Panc1 (cell line): Measurements from ENCODE around the gene NFIC. TPM values are rescaled to one million over a fixed set of nuclear protein-coding genes. Genes with fewer than 3 reads are reported as not detected.
"Not testable (repeated sequence)": the region's sequence is repeated elsewhere in the genome, so short reads cannot be mapped to it uniquely, and the experiment has no call there.

Experiments used
- ATAC-seq: fragments of 200-7000 bp; cut with Tn5 transposase; 2 replicates; pipeline ENCODE4 v1.9.1; 2020; ENCODE audit warnings: mild to moderate bottlenecking, moderate library complexity
- BruUV-seq: library from RNA; stranded (reverse); fragments of 400-500 nt; replicated peaks from 2 replicates; lab custom pipeline; 2021; lab: Mats Ljungman, UMichigan
- CTCF ChIA-PET: fragments of 300-600 bp; sonication (Branson Sonifier 250); formaldehyde crosslinking; loops from one replicate; lab custom pipeline; 2022; ENCODE audit warnings: antibody characterized with exemption; lab: Charles Lee
- POLR2A ChIA-PET: fragments of 300-600 bp; sonication (Branson Sonifier 250); formaldehyde crosslinking; loops from one replicate; lab custom pipeline; 2022; ENCODE audit warnings: antibody characterized with exemption; lab: Charles Lee
- DNase-seq: peaks from one replicate; pipeline ENCODE4 v3.0.0-alpha.2; 2010; ENCODE audit warnings: low read depth, low spot score
- H3K27ac ChIP-seq: 2 replicates; pipeline ENCODE4 v1.5.1; 2011; ENCODE audit warnings: mild to moderate bottlenecking, low read length, inconsistent platforms
- H3K27me3 ChIP-seq: fragments of 200-500 bp; sonication (Bioruptor generic); 2 replicates; pipeline ENCODE4 v1.6.0; 2014; ENCODE audit warnings: low read length, inconsistent platforms; ENCODE audit not compliant: control insufficient read depth, insufficient read depth
- H3K36me3 ChIP-seq: fragments of 200-500 bp; sonication (Bioruptor generic); 2 replicates; pipeline ENCODE4 v1.5.1; 2014; ENCODE audit warnings: inconsistent platforms, mild to moderate bottlenecking, low read length, moderate library complexity; ENCODE audit not compliant: control insufficient read depth, insufficient read depth
- H3K4me1 ChIP-seq: 2 replicates; pipeline ENCODE4 v1.5.1; 2011; ENCODE audit warnings: inconsistent platforms, mild to moderate bottlenecking, low read length, moderate library complexity; ENCODE audit not compliant: control insufficient read depth, insufficient read depth
- H3K4me3 ChIP-seq, 2 experiments: 2 replicates each; pipeline ENCODE4 v1.5.1; 2011 to 2012; ENCODE audit warnings: low read depth in 2 of 2, low read length in 2 of 2, mild to moderate bottlenecking in 2 of 2, inconsistent platforms in 1 of 2, moderate library complexity in 1 of 2
- H3K9me3 ChIP-seq: fragments of 200-500 bp; sonication (Bioruptor generic); 2 replicates; pipeline ENCODE4 v1.5.1; 2014; ENCODE audit warnings: low read depth, mild to moderate bottlenecking, inconsistent platforms, low read length, moderate library complexity; ENCODE audit not compliant: control insufficient read depth, insufficient read depth
- POLR2AphosphoS5 ChIP-seq: IDR thresholded peaks from 2 replicates; pipeline ENCODE4 v1.6.1; 2012; ENCODE audit warnings: mild to moderate bottlenecking, low read depth, low read length, moderate library complexity
- SIN3A ChIP-seq: IDR thresholded peaks from 2 replicates; pipeline ENCODE4 v1.6.1; 2012; ENCODE audit warnings: low read depth, mild to moderate bottlenecking, low read length, moderate library complexity, borderline replicate concordance; ENCODE audit not compliant: insufficient read depth
- TCF7L2 ChIP-seq: IDR thresholded peaks from 2 replicates; pipeline ENCODE4 v1.6.1; 2011; ENCODE audit warnings: mild to moderate bottlenecking, low read depth, low read length, inconsistent platforms
- in situ Hi-C: cut with HindIII; loops from 2 replicates; pipeline ENCODE4 v1.10.0; 2016; ENCODE audit warnings: low sequenced_read_pairs, low pct_unique_long_range_greater_than_20kb
- intact Hi-C: fragments of 100-400 bp; cut with micrococcal nuclease; formaldehyde crosslinking; loops from one replicate; pipeline ENCODE4 v1.10.0; 2022; ENCODE audit not compliant: unreplicated experiment
- total RNA-seq: library from RNA; stranded (reverse); gene quantifications from one replicate; pipeline ENCODE4 v1.2.1, GENCODE V29; 2021; ENCODE audit not compliant: unreplicated experiment
- TF ChIP-seq, protein P1 (sequence below), 2 experiments: IDR thresholded peaks; 2 replicates each; pipeline ENCODE4 v1.6.1; 2011 to 2012; ENCODE audit warnings: low read depth in 2 of 2, control low read depth in 1 of 2, low read length in 1 of 2, mild to moderate bottlenecking in 1 of 2, moderate library complexity in 1 of 2; ENCODE audit not compliant: insufficient read depth in 1 of 2
- TF ChIP-seq, protein P2 (sequence below): fragments of 450-650 bp; IDR thresholded peaks from 2 replicates; pipeline ENCODE4 v1.5.1; 2017; ENCODE audit warnings: mild to moderate bottlenecking

Gene NFIC
- total RNA-seq, 1 experiment from 2014 or later: 120 TPM

DNA sequence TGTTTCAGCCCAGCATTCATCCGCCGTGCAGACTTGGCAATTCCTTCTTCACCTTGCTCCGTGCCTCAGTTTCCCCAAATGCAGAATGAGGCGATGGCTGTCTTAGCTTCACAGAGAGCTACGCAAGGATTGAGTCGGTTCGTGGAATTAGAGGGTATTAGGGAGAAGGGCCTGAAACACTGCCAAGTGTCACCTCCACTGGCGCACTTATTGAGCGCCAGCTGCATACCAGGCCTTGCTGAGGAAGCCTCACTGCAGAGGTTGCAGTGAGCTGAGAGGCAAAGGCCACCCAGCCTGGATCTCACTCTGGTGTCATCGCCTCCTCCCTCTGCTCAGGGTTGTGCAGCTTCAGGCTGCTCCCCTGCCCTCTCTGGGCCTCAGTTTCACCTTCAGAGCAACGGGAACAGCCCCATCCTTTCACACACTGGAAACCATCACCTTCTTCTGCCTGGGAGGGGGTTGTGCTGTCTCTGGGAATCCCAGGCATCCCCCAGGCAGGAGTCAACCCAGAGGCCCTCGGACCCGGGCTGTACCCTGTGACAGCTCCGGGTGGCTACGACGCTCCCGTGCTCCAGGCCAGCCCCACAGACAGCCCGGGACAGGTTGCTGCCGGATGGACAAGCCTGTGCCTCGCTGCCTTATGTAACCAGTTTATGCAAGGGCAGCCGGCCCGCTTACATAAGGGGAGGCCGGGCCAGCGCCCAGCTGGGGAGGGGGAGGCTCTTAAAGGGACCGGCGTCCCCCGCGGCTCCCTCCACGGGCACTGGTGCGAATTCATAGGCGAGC is 31.9 kb downstream of the NFIC start:
- Histone ChIP-seq H3K27ac (peak overlapping the region; percentile 75), H3K27me3 (no peaks in the 10 kb centered on the region), H3K9me3 (no peaks in the 10 kb centered on the region), H3K4me1 (peaks cover 16% of the 10 kb centered on the region), H3K4me3 (no peak overlapping the region), H3K36me3 (0 out of 2 replicates have a peak, but pooled peaks cover 2% of the 10 kb centered on the region)
- CTCF ChIA-PET: no interaction called here
- intact Hi-C loops: no loop called here
- TF ChIP-seq, protein P1, sequence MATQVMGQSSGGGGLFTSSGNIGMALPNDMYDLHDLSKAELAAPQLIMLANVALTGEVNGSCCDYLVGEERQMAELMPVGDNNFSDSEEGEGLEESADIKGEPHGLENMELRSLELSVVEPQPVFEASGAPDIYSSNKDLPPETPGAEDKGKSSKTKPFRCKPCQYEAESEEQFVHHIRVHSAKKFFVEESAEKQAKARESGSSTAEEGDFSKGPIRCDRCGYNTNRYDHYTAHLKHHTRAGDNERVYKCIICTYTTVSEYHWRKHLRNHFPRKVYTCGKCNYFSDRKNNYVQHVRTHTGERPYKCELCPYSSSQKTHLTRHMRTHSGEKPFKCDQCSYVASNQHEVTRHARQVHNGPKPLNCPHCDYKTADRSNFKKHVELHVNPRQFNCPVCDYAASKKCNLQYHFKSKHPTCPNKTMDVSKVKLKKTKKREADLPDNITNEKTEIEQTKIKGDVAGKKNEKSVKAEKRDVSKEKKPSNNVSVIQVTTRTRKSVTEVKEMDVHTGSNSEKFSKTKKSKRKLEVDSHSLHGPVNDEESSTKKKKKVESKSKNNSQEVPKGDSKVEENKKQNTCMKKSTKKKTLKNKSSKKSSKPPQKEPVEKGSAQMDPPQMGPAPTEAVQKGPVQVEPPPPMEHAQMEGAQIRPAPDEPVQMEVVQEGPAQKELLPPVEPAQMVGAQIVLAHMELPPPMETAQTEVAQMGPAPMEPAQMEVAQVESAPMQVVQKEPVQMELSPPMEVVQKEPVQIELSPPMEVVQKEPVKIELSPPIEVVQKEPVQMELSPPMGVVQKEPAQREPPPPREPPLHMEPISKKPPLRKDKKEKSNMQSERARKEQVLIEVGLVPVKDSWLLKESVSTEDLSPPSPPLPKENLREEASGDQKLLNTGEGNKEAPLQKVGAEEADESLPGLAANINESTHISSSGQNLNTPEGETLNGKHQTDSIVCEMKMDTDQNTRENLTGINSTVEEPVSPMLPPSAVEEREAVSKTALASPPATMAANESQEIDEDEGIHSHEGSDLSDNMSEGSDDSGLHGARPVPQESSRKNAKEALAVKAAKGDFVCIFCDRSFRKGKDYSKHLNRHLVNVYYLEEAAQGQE (IDR thresholded peaks at IDR 0.05; ENCODE audit: insufficient read depth in 1 of 2, low read depth in 2 of 2, low read length in 1 of 2): no peak
- no peak for TF ChIP-seq POLR2AphosphoS5
- no peak for TF ChIP-seq SIN3A
- TF ChIP-seq, protein P2, sequence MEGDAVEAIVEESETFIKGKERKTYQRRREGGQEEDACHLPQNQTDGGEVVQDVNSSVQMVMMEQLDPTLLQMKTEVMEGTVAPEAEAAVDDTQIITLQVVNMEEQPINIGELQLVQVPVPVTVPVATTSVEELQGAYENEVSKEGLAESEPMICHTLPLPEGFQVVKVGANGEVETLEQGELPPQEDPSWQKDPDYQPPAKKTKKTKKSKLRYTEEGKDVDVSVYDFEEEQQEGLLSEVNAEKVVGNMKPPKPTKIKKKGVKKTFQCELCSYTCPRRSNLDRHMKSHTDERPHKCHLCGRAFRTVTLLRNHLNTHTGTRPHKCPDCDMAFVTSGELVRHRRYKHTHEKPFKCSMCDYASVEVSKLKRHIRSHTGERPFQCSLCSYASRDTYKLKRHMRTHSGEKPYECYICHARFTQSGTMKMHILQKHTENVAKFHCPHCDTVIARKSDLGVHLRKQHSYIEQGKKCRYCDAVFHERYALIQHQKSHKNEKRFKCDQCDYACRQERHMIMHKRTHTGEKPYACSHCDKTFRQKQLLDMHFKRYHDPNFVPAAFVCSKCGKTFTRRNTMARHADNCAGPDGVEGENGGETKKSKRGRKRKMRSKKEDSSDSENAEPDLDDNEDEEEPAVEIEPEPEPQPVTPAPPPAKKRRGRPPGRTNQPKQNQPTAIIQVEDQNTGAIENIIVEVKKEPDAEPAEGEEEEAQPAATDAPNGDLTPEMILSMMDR: no peak
- TF ChIP-seq TCF7L2: no peak
- peak; percentile 34; the same call in 1 of the 2 replicates for ATAC-seq
- in situ Hi-C loops: no loop called here
- no peak for DNase-seq
- BruUV-seq: no TSS peak
- POLR2A ChIA-PET: no interaction called here

DNA sequence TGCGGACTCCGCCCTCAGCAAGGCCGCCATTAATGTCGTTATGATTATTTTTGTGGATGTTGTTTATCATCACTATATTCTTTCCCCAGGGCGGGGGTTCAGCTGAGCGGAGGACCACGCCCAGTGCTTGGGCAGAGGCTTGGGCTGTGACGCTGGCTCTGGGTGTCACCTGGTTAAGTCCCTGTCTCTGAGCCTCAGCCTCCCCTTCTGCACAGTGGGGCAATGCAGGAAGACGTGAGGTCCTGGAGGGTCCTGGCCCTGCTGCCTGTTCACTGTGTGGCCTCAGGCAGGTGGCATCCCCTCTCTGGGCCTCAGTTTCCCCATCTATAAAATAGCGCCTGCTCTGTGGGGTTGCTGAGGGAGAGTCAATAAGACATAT is 32.5 kb downstream of the NFIC start:
- POLR2A ChIA-PET: no interaction called here
- ATAC-seq: no peak
- intact Hi-C loops: no loop called here
- Histone ChIP-seq H3K27ac (peak overlapping the region; percentile 44; the same call in 1 of the 2 replicates), H3K4me1 (peaks cover 19% of the 10 kb centered on the region), H3K4me3 (no peak overlapping the region), H3K9me3 (no peaks in the 10 kb centered on the region), H3K36me3 (0 out of 2 replicates have a peak, but pooled peaks cover 2% of the 10 kb centered on the region), H3K27me3 (no peaks in the 10 kb centered on the region)
- BruUV-seq: no TSS peak
- in situ Hi-C loops: no loop called here
- TF ChIP-seq, protein P2: no peak
- TF ChIP-seq TCF7L2: no peak
- TF ChIP-seq SIN3A: no peak
- TF ChIP-seq POLR2AphosphoS5: no peak
- TF ChIP-seq, protein P1 (IDR thresholded peaks at IDR 0.05; ENCODE audit: insufficient read depth in 1 of 2, low read depth in 2 of 2, low read length in 1 of 2): no peak
- CTCF ChIA-PET: no interaction called here
- no peak for DNase-seq

DNA sequence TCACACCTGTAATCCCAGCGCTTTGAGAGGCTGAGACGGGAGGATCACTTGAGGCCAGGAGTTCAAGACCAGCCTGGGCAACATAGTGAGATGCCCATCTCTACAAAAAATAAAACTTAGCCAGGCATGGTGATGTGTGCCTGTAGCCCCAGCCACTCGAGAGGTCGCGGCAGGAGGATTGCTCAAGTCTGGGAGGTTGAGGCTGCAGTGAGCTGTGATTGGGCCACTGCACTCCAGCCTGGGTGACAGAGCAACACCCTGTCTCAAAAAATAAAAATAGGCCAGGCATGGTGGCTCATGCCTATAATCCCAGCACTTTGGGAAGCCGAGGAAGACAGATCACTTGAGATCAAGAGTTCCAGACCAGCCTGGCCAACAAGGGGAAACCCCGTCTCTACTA is 32.9 kb downstream of the NFIC start:
- H3K4me1 ChIP-seq: peaks cover 23% of the 10 kb centered on the region
- DNase-seq, in situ Hi-C loops, H3K9me3 ChIP-seq, intact Hi-C loops, H3K27ac ChIP-seq, H3K4me3 ChIP-seq, BruUV-seq, H3K36me3 ChIP-seq, ATAC-seq, POLR2A ChIA-PET, H3K27me3 ChIP-seq: not testable (repeated sequence)
- CTCF ChIA-PET: interaction anchor here (0.6 kb wide), 1 partner anchor 29 kb away, joined by 3 read pairs; no protein-coding TSS in a partner anchor
